HCT116 (cell line): ENCODE data around the gene TEKT2. TPM values are rescaled to one million over a fixed set of nuclear protein-coding genes. Genes with fewer than 3 reads are reported as not detected.

Experiments used
- ATAC-seq: fragments of 200-7000 bp; cut with Tn5 transposase; 2 replicates; pipeline ENCODE4 v1.9.1; 2020; ENCODE audit warnings: mild to moderate bottlenecking, moderate library complexity
- BruUV-seq: library from RNA; stranded (reverse); fragments of 400-500 nt; replicated peaks from 2 replicates; lab custom pipeline; 2021; lab: Mats Ljungman, UMichigan
- CTCF ChIA-PET: fragments of 300-600 bp; sonication (Branson Sonifier 250); formaldehyde crosslinking; loops from one replicate; lab custom pipeline; 2021; ENCODE audit warnings: antibody characterized with exemption; lab: Charles Lee
- POLR2A ChIA-PET: fragments of 300-600, 350-600 bp; sonication (Branson Sonifier 250); formaldehyde crosslinking; loops from one replicate; lab custom pipeline; 2021; ENCODE audit warnings: antibody characterized with exemption; lab: Charles Lee
- RAD21 ChIA-PET, 2 experiments: fragments of 300-600 bp; sonication (Branson Sonifier 250); formaldehyde crosslinking; loops; one replicate each; lab custom pipeline; 2023; ENCODE audit warnings: low total read pairs in 2 of 2; ENCODE audit not compliant: uncharacterized antibody in 2 of 2, unreplicated experiment in 2 of 2, low non-redundant PET in 1 of 2; lab: Charles Lee
- DNase-seq: peaks from one replicate; pipeline ENCODE4 v3.0.0-alpha.2; 2010; ENCODE audit warnings: low read depth, low spot score
- H2AFZ ChIP-seq: fragments of 200-600 bp; shearing (Covaris generic), sonication (generic); 2 replicates; pipeline ENCODE4 v1.6.1; 2017; ENCODE audit warnings: low read depth, mixed run types, mixed read lengths, antibody characterized with exemption, low read length; ENCODE audit not compliant: poor library complexity, severe bottlenecking
- H3K27ac ChIP-seq: 2 replicates; pipeline ENCODE4 v1.5.1; 2012; ENCODE audit warnings: low read depth, low read length
- H3K27me3 ChIP-seq: fragments of 200-600 bp; sonication (generic); 2 replicates; pipeline ENCODE4 v1.6.1; 2016; ENCODE audit warnings: mixed run types, low read length, mixed read lengths; ENCODE audit not compliant: insufficient read depth
- H3K36me3 ChIP-seq, 2 experiments: fragments of 200-500 bp in 1 of 2; fragments of 200-600 bp in 1 of 2; sonication (Bioruptor generic) in 1 of 2; sonication (generic) in 1 of 2; 2 replicates each; pipeline versions ENCODE4 v1.5.1 to v1.6.1; 2014 to 2016; ENCODE audit warnings: low read length in 2 of 2, inconsistent platforms in 1 of 2, mixed read lengths in 1 of 2, mixed run types in 1 of 2; ENCODE audit not compliant: insufficient read depth in 2 of 2, control insufficient read depth in 1 of 2
- H3K4me1 ChIP-seq, 2 experiments: fragments of 200-600 bp in 1 of 2; sonication (generic) in 1 of 2; 2 replicates each; pipeline versions ENCODE4 v1.5.1 to v1.6.1; 2012 to 2017; ENCODE audit warnings: low read length in 2 of 2, inconsistent platforms in 1 of 2, mild to moderate bottlenecking in 1 of 2, mixed read lengths in 1 of 2, mixed run types in 1 of 2, moderate library complexity in 1 of 2; ENCODE audit not compliant: insufficient read depth in 2 of 2, control insufficient read depth in 1 of 2
- H3K4me2 ChIP-seq: fragments of 200-600 bp; sonication (generic); 2 replicates; pipeline ENCODE4 v1.6.1; 2017; ENCODE audit warnings: mixed run types, low read length, mixed read lengths
- H3K4me3 ChIP-seq, 2 experiments: fragments of 200-600 bp in 1 of 2; sonication (generic) in 1 of 2; replicated peaks in 1 of 2; 2 replicates each; pipeline ENCODE4 v1.5.1; 2011 to 2016; ENCODE audit warnings: low read length in 2 of 2, control low read depth in 1 of 2, low read depth in 1 of 2, mild to moderate bottlenecking in 1 of 2, mixed read lengths in 1 of 2, mixed run types in 1 of 2
- H3K79me2 ChIP-seq: fragments of 200-600 bp; sonication (generic); 2 replicates; pipeline ENCODE4 v1.6.1; 2017; ENCODE audit warnings: mild to moderate bottlenecking, mixed run types, low read length, moderate library complexity, mixed read lengths; ENCODE audit not compliant: insufficient read depth
- H3K9ac ChIP-seq: fragments of 200-600 bp; sonication (generic); 2 replicates; pipeline ENCODE4 v1.6.1; 2016; ENCODE audit warnings: low read length, mixed read lengths
- H3K9me2 ChIP-seq: fragments of 200-600 bp; sonication (generic), shearing (Covaris generic); 2 replicates; pipeline ENCODE4 v1.6.1; 2017; ENCODE audit warnings: mixed run types, mild to moderate bottlenecking, moderate library complexity; ENCODE audit not compliant: insufficient read depth
- H3K9me3 ChIP-seq, 2 experiments: fragments of 200-500 bp in 1 of 2; fragments of 200-600 bp in 1 of 2; sonication (Bioruptor generic) in 1 of 2; sonication (generic) in 1 of 2; 2 replicates each; pipeline ENCODE4 v1.6.1; 2014 to 2017; ENCODE audit warnings: low read length in 2 of 2, mixed read lengths in 2 of 2, inconsistent platforms in 1 of 2, low read depth in 1 of 2, mild to moderate bottlenecking in 1 of 2, mixed run types in 1 of 2, moderate library complexity in 1 of 2; ENCODE audit not compliant: control insufficient read depth in 1 of 2, insufficient read depth in 1 of 2
- H4K20me1 ChIP-seq: fragments of 200-600 bp; sonication (generic), shearing (Covaris generic); 2 replicates; pipeline ENCODE4 v1.6.1; 2017; ENCODE audit warnings: mixed run types, mild to moderate bottlenecking, moderate library complexity; ENCODE audit not compliant: insufficient read depth
- CEBPB ChIP-seq: IDR thresholded peaks from 2 replicates; pipeline ENCODE4 v1.6.1; 2012; ENCODE audit warnings: low read depth
- EGR1 ChIP-seq: IDR thresholded peaks from 2 replicates; pipeline ENCODE4 v1.6.1; 2012; ENCODE audit warnings: low read depth
- ELF1 ChIP-seq: IDR thresholded peaks from 2 replicates; pipeline ENCODE4 v1.6.1; 2012; ENCODE audit warnings: low read depth, borderline replicate concordance
- EZH2phosphoT487 ChIP-seq: fragments of 200-600 bp; IDR thresholded peaks from 2 replicates; pipeline ENCODE4 v1.6.1; 2018; ENCODE audit warnings: antibody characterized with exemption, borderline replicate concordance
- FOSL1 ChIP-seq: IDR thresholded peaks from 2 replicates; pipeline ENCODE4 v1.6.1; 2012; ENCODE audit warnings: low read depth
- RAD21 ChIP-seq: IDR thresholded peaks from 2 replicates; pipeline ENCODE4 v1.6.1; 2012; ENCODE audit warnings: low read depth, mild to moderate bottlenecking
- REST ChIP-seq: IDR thresholded peaks from 2 replicates; pipeline ENCODE4 v1.6.1; 2012; ENCODE audit warnings: low read depth
- SIN3A ChIP-seq: IDR thresholded peaks from 2 replicates; pipeline ENCODE4 v1.6.1; 2012; ENCODE audit warnings: low read depth
- SP1 ChIP-seq: IDR thresholded peaks from 2 replicates; pipeline ENCODE4 v1.6.1; 2012; ENCODE audit warnings: low read depth
- YY1 ChIP-seq: IDR thresholded peaks from 2 replicates; pipeline ENCODE4 v1.6.1; 2011; ENCODE audit warnings: low read length, low read depth, moderate library complexity, mild to moderate bottlenecking; ENCODE audit not compliant: insufficient replicate concordance; ENCODE audit errors: extremely low read depth
- intact Hi-C: fragments of 100-400 bp; cut with micrococcal nuclease; formaldehyde crosslinking; loops from 2 replicates; pipeline ENCODE4 v1.10.0; 2022
- total RNA-seq: library from RNA; stranded (reverse); gene quantifications from one replicate; pipeline ENCODE4 v1.2.1, GENCODE V29; 2021; ENCODE audit not compliant: unreplicated experiment
- TF ChIP-seq, protein P1 (sequence below): IDR thresholded peaks from 2 replicates; pipeline ENCODE4 v1.6.1; 2012
- TF ChIP-seq, protein P2 (sequence below): IDR thresholded peaks from 2 replicates; pipeline ENCODE4 v1.6.1; 2011; ENCODE audit warnings: mild to moderate bottlenecking, low read length, moderate library complexity; ENCODE audit not compliant: insufficient replicate concordance; ENCODE audit errors: extremely low read depth

The TEKT2 gene
- total RNA-seq, 1 experiment from 2014 or later: not detected

- TF ChIP-seq RAD21: no peak
- TF ChIP-seq SIN3A: no peak
- TF ChIP-seq ELF1: no peak
- TF ChIP-seq CEBPB: no peak
These were observed 6.8 kb upstream of the TEKT2 start (continued) for GRCh38 chr1:36076979-36077573.

DNA sequence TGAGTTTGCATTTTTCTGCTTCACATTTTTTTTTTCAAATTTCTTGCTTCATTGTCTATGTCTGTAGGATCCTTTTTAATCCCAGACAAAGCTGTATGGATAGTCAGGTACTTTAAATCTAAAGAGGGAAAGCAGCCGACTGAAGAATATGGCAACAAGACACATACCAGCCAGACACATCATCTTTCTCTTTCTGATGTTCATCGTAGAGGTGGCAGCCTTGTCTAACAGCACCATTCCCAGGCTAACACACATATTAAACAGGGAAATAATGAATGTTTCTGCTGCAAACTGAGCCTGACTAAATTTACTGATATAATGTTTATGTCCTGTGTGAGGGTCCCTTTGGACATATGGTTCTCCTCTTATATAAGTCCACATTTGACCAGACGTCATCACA is 3.7 kb upstream of the TEKT2 start:
- intact Hi-C loops: loop anchor here (10.0 kb wide), 1 partner anchor 225 kb away; no protein-coding TSS in a partner anchor
- RAD21 ChIA-PET: no interaction called here

GRCh38 chr1:36080801-36081200 is 3.1 kb upstream of the TEKT2 start:
- no TSS peak for BruUV-seq
- Histone ChIP-seq H3K4me3 (no peak overlapping the region), H3K79me2 (no peaks in the 10 kb centered on the region), H2AFZ (no peak overlapping the region), H3K36me3 (no peaks in the 10 kb centered on the region), H3K9me3 (no peaks in the 10 kb centered on the region), H3K4me1 (peaks cover 0 to 6% of the 10 kb centered on the region in 2 experiments; a peak in 2 of 4 replicates), H3K4me2 (no peak overlapping the region), H3K9ac (no peak overlapping the region), H3K27me3 (no peaks in the 10 kb centered on the region), H3K27ac (no peak overlapping the region), H3K9me2 (no peaks in the 10 kb centered on the region), H4K20me1 (no peaks in the 10 kb centered on the region)
- DNase-seq: no peak
- ChIA-PET CTCF (no interaction called here), RAD21 (no interaction called here), POLR2A (no interaction called here)
- TF ChIP-seq FOSL1 (no peak), RAD21 (no peak), EZH2phosphoT487 (no peak), EGR1 (no peak), SP1 (no peak), REST (no peak)
- TF ChIP-seq, protein P1, sequence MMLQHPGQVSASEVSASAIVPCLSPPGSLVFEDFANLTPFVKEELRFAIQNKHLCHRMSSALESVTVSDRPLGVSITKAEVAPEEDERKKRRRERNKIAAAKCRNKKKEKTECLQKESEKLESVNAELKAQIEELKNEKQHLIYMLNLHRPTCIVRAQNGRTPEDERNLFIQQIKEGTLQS: no peak
- TF ChIP-seq, protein P2, sequence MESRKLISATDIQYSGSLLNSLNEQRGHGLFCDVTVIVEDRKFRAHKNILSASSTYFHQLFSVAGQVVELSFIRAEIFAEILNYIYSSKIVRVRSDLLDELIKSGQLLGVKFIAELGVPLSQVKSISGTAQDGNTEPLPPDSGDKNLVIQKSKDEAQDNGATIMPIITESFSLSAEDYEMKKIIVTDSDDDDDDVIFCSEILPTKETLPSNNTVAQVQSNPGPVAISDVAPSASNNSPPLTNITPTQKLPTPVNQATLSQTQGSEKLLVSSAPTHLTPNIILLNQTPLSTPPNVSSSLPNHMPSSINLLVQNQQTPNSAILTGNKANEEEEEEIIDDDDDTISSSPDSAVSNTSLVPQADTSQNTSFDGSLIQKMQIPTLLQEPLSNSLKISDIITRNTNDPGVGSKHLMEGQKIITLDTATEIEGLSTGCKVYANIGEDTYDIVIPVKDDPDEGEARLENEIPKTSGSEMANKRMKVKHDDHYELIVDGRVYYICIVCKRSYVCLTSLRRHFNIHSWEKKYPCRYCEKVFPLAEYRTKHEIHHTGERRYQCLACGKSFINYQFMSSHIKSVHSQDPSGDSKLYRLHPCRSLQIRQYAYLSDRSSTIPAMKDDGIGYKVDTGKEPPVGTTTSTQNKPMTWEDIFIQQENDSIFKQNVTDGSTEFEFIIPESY: no peak
- intact Hi-C loops: loop anchor here (10.0 kb wide), 1 partner anchor 226 kb away; no protein-coding TSS in a partner anchor
- no peak for ATAC-seq

More for the DNA sequence above, 3.7 kb upstream of the TEKT2 start:
- no peak overlapping the region for H3K9ac ChIP-seq
- ChIA-PET POLR2A (no interaction called here), CTCF (interaction anchor here (0.8 kb wide), 1 partner anchor 205 kb away, joined by 3 read pairs; no protein-coding TSS in a partner anchor)
- H3K79me2 ChIP-seq: no peaks in the 10 kb centered on the region
- H3K4me2 ChIP-seq: no peak overlapping the region
- H3K4me3 ChIP-seq: no peak overlapping the region
- DNase-seq: no peak
- no peaks in the 10 kb centered on the region for H3K27me3 ChIP-seq
- no peaks in the 10 kb centered on the region for H4K20me1 ChIP-seq
- no peaks in the 10 kb centered on the region for H3K36me3 ChIP-seq
- H3K9me3 ChIP-seq: no peaks in the 10 kb centered on the region
- TF ChIP-seq, protein P1: no peak
- TF ChIP-seq YY1: no peak
- H3K27ac ChIP-seq: no peak overlapping the region
- no peaks in the 10 kb centered on the region for H3K9me2 ChIP-seq
- no TSS peak for BruUV-seq
- ATAC-seq: no peak
- peaks cover 0 to 6% of the 10 kb centered on the region in 2 experiments; a peak in 2 of 4 replicates for H3K4me1 ChIP-seq
- no peak overlapping the region for H2AFZ ChIP-seq
